ENCODE results near the gene DHH. TPM values are rescaled to one million over a fixed set of nuclear protein-coding genes. Genes with fewer than 3 reads are reported as not detected.

The DHH gene
- total RNA-seq, 1 donor from 2014 or later: 0.07 TPM

GRCh38 chr12:49109641-49110463 is 15.3 kb upstream of the DHH start:
- intact Hi-C loops (cut with micrococcal nuclease): loop anchor here (1.0 to 2.0 kb wide), 4 partner anchors 20 to 79 kb away; partner anchors contain the start of gene TUBA1A

GRCh38 chr12:49108958-49109404 is 14.4 kb upstream of the DHH start:
- intact Hi-C loops (cut with micrococcal nuclease): no loop called here

- intact Hi-C loops (cut with micrococcal nuclease): no loop called here
Observed at GRCh38 chr12:49105504-49106084, 11.0 kb upstream of the DHH start.

GRCh38 chr12:49104822-49105221 is 10.2 kb upstream of the DHH start:
- intact Hi-C loops (cut with micrococcal nuclease): no loop called here

GRCh38 chr12:49100380-49100779 is 5.8 kb upstream of the DHH start:
- intact Hi-C loops (cut with micrococcal nuclease): no loop called here

- intact Hi-C loops (cut with micrococcal nuclease): loop anchor here (1.0 kb wide), 1 partner anchor 34 kb away; no protein-coding TSS in a partner anchor
Observed at GRCh38 chr12:49098703-49099102, 4.1 kb upstream of the DHH start.

GRCh38 chr12:49098035-49098451 is 3.4 kb upstream of the DHH start:
- intact Hi-C loops (cut with micrococcal nuclease): loop anchor here (1.0 kb wide), 1 partner anchor 34 kb away; no protein-coding TSS in a partner anchor

GRCh38 chr12:49097381-49097780 is 2.8 kb upstream of the DHH start:
- intact Hi-C loops (cut with micrococcal nuclease): no loop called here

GRCh38 chr12:49094975-49095365 is 369 bp upstream of the DHH start:
- intact Hi-C loops (cut with micrococcal nuclease): loop anchor here (5.0 kb wide), 1 partner anchor 113 kb away; no protein-coding TSS in a partner anchor

- intact Hi-C loops (cut with micrococcal nuclease): loop anchor here (2.0 to 5.0 kb wide), 2 partner anchors 97 to 111 kb away; no protein-coding TSS in a partner anchor
Observed at GRCh38 chr12:49093792-49094159, 825 bp downstream of the DHH start.

GRCh38 chr12:49092816-49093406 is 1.7 kb downstream of the DHH start:
- intact Hi-C loops (cut with micrococcal nuclease): loop anchor here (2.0 to 5.0 kb wide), 2 partner anchors 96 to 111 kb away; no protein-coding TSS in a partner anchor

GRCh38 chr12:49092086-49092815 is 2.4 kb downstream of the DHH start:
- intact Hi-C loops (cut with micrococcal nuclease): loop anchor here (2.0 to 5.0 kb wide), 2 partner anchors 95 to 110 kb away; no protein-coding TSS in a partner anchor

- intact Hi-C loops (cut with micrococcal nuclease): loop anchor here (2.0 to 5.0 kb wide), 2 partner anchors 95 to 109 kb away; no protein-coding TSS in a partner anchor
Observed at GRCh38 chr12:49091836-49092085, 2.8 kb downstream of the DHH start.

GRCh38 chr12:49091056-49091835 is 3.4 kb downstream of the DHH start:
- intact Hi-C loops (cut with micrococcal nuclease): loop anchor here (5.0 kb wide), 1 partner anchor 109 kb away; no protein-coding TSS in a partner anchor

- intact Hi-C loops (cut with micrococcal nuclease): loop anchor here (2.0 to 5.0 kb wide), 3 partner anchors 21 to 108 kb away; partner anchors contain the start of gene LMBR1L
Observed at GRCh38 chr12:49089821-49090773, 4.5 kb downstream of the DHH start.

- intact Hi-C loops (cut with micrococcal nuclease): loop anchor here (1.0 to 2.0 kb wide), 4 partner anchors 22 to 146 kb away; partner anchors contain the start of gene LMBR1L
Observed at GRCh38 chr12:49088932-49089330, 5.7 kb downstream of the DHH start.

GRCh38 chr12:49088150-49088931 is 6.3 kb downstream of the DHH start:
- intact Hi-C loops (cut with micrococcal nuclease): loop anchor here (1.0 to 2.0 kb wide), 4 partner anchors 22 to 147 kb away; partner anchors contain the start of gene LMBR1L

GRCh38 chr12:49086116-49086515 is 8.5 kb downstream of the DHH start:
- intact Hi-C loops (cut with micrococcal nuclease): no loop called here

Measured in T-helper 2 cell treated with Interferon-gamma antibody and Interleukin-4, amounts not matched to agents 100 ng/mL and 5 ng/mL, for 36 hours (primary cell).